Panc1 (cell line): ENCODE measurements around the gene RNU1-4.
"Not testable (repeated sequence)": the region's sequence is repeated elsewhere in the genome, so short reads cannot be mapped to it uniquely, and the experiment has no call there.

Experiments
- CTCF ChIP-seq: fragments of 450-650 bp; IDR thresholded peaks from 2 replicates; pipeline ENCODE4 v1.5.1; 2017; ENCODE audit warnings: mild to moderate bottlenecking
- POLR2AphosphoS5 ChIP-seq: IDR thresholded peaks from 2 replicates; pipeline ENCODE4 v1.6.1; 2012; ENCODE audit warnings: mild to moderate bottlenecking, low read depth, low read length, moderate library complexity
- TCF7L2 ChIP-seq: IDR thresholded peaks from 2 replicates; pipeline ENCODE4 v1.6.1; 2011; ENCODE audit warnings: mild to moderate bottlenecking, low read depth, low read length, inconsistent platforms

GRCh38 chr1:16707130-16708093, 32.9 kb upstream of the RNU1-4 start:
- not testable (repeated sequence) for TF ChIP-seq TCF7L2, POLR2AphosphoS5
- TF ChIP-seq CTCF, result peak; percentile 53
